ENCODE results near the gene SMIM29.
A peak's percentile ranks its signal among the peaks of the same experiment; 100 is the strongest.

Gene SMIM29

GRCh38 chr6:34248727-34249468, at the start of gene SMIM29:
Gene SMIM29 (minus strand): TSS chr6:34249006. CDS start chr6:34247791, 1,215 bp downstream.
- Mint-ChIP-seq H3K36me3 (peaks cover 14 to 27% of the 10 kb centered on the region in 2 donors), H3K4me1 (peaks cover 47 to 73% of the 10 kb centered on the region in 2 donors), H3K4me3 (peak within 1 kb of the TSS; percentile 90 to 97)

GRCh38 chr6:34295721-34296120, 46.9 kb upstream of the SMIM29 start:
- Mint-ChIP-seq H3K4me1 (peaks cover 28 to 73% of the 10 kb centered on the region in 2 donors), H3K9me3 (no peaks in the 10 kb centered on the region), H3K4me3 (peak overlapping the region; percentile 68 to 69), H3K27ac (peak overlapping the region; percentile 93), H3K36me3 (peaks cover 22 to 36% of the 10 kb centered on the region in 2 donors), H3K27me3 (no peaks in the 10 kb centered on the region)
- ATAC-seq (replicated peaks) (peak; percentile 94), DNase-seq (peak; percentile 42)

More at GRCh38 chr6:34248727-34249468, at the start of gene SMIM29:
- Mint-ChIP-seq H3K27me3 (no peaks in the 10 kb centered on the region), H3K27ac (peak within 1 kb of the TSS; percentile 96), H3K9me3 (no peaks in the 10 kb centered on the region)
- DNase-seq (peak; percentile 94), ATAC-seq (replicated peaks) (peak; percentile 80 to 86)

- Mint-ChIP-seq H3K27me3 (no peaks in the 10 kb centered on the region), H3K4me3 (no peak overlapping the region), H3K9me3 (no peaks in the 10 kb centered on the region), H3K27ac (peak overlapping the region; percentile 22), H3K36me3 (peaks cover 32 to 49% of the 10 kb centered on the region in 2 donors), H3K4me1 (peaks cover 27 to 68% of the 10 kb centered on the region in 2 donors)
- ATAC-seq (replicated peaks), result no peak
- no peak for DNase-seq
These were observed 44.1 kb upstream of the SMIM29 start for GRCh38 chr6:34292954-34293353.

DNA sequence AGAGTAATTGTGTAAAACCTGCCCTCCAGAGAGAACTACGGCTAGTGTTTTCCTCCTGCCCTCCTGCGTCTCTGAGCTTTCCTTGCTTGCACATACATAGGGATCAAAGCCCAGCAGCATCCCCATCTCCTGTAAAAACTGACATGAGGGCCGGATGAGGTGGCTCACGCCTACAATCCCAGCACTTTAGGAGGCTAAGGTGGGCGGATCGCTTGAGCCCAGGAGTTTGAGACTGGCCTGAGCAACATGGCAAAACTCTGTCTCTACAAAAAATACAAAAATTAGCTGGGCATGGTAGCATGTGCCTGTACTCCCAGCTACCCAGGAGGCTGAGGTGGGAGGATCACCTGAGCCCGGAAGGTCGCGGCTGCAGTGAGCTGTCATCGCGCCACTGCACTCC, 40.3 kb upstream of the SMIM29 start:
- Mint-ChIP-seq H3K36me3 (peaks cover 42 to 66% of the 10 kb centered on the region in 2 donors), H3K27ac (peak overlapping the region; percentile 67), H3K4me1 (peaks cover 23 to 54% of the 10 kb centered on the region in 2 donors), H3K4me3 (no peak overlapping the region), H3K27me3 (no peaks in the 10 kb centered on the region), H3K9me3 (no peaks in the 10 kb centered on the region)
- ATAC-seq (replicated peaks) (no peak), DNase-seq (no peak)

GRCh38 chr6:34288581-34288980, 39.8 kb upstream of the SMIM29 start:
- H3K4me1 Mint-ChIP-seq, result peaks cover 23 to 53% of the 10 kb centered on the region in 2 donors
- DNase-seq (no peak), ATAC-seq (replicated peaks) (peak in 1 of 2 donors; percentile 38)
- H3K27ac Mint-ChIP-seq, result peak overlapping the region; percentile 67
- no peaks in the 10 kb centered on the region for H3K9me3 Mint-ChIP-seq
- H3K27me3 Mint-ChIP-seq, result no peaks in the 10 kb centered on the region
- no peak overlapping the region for H3K4me3 Mint-ChIP-seq
- H3K36me3 Mint-ChIP-seq, result peaks cover 41 to 66% of the 10 kb centered on the region in 2 donors

GRCh38 chr6:34285448-34286164, 36.8 kb upstream of the SMIM29 start:
- no peak overlapping the region for H3K4me3 Mint-ChIP-seq
- peaks cover 21 to 58% of the 10 kb centered on the region in 2 donors for H3K4me1 Mint-ChIP-seq
- H3K9me3 Mint-ChIP-seq, result no peaks in the 10 kb centered on the region
- no peaks in the 10 kb centered on the region for H3K27me3 Mint-ChIP-seq
- ATAC-seq (replicated peaks) (no peak), DNase-seq (no peak)
- H3K27ac Mint-ChIP-seq, result no peak overlapping the region
- H3K36me3 Mint-ChIP-seq, result peaks cover 40 to 71% of the 10 kb centered on the region in 2 donors

DNA sequence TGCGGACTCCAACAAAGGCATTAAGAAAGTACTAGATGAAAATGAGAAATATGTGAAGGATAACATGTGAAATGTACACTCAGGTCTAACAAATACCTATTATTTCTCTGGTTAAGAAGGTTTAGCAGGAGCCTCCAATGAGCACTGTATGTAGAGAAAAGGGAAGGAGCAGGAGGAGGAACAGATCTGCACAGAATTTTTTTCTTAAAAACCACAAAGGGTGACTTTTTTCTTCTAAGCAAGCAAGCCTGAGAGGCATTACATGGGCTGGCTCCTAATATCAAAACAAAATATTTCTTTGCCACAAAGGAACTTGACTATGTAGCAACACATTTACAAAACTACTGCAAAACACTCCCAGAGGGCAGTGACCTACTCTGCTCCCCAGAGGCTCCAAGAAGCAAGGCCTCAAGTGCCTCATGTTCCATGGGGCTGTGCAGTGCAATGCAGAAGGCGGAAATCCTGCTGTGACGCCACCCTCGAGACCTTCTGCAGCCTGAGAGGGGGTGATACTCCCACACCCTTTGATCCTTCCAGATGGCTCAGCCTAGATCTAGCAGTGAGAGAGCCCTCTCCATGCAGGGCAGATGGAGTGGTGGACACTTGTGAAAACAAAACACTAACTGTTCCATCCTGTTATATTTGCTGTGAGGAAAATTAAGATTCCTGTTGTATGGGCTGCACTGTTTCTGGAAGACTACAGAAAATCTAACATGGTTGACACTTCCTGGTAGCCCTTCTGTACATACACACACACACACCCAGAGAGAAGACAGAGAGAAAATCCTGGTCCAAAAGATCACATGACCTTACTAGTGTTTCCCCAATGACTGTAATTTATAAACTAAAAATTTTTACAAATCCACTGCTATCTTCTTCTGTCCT, 36.0 kb upstream of the SMIM29 start:
- DNase-seq (no peak), ATAC-seq (replicated peaks) (peak; percentile 94 to 95)
- H3K4me1 Mint-ChIP-seq, result peaks cover 21 to 60% of the 10 kb centered on the region in 2 donors
- peak overlapping the region; percentile 84 for H3K27ac Mint-ChIP-seq
- no peaks in the 10 kb centered on the region for H3K9me3 Mint-ChIP-seq
- H3K4me3 Mint-ChIP-seq, result peak overlapping the region; percentile 3 to 51
- H3K27me3 Mint-ChIP-seq, result no peaks in the 10 kb centered on the region
- H3K36me3 Mint-ChIP-seq, result peaks cover 47 to 77% of the 10 kb centered on the region in 2 donors

- no peaks in the 10 kb centered on the region for H3K27me3 Mint-ChIP-seq
These were observed 33.0 kb upstream of the SMIM29 start for GRCh38 chr6:34281702-34282334.

GRCh38 chr6:34280216-34280615, 31.4 kb upstream of the SMIM29 start:
- ATAC-seq (replicated peaks), result no peak
- peaks cover 42 to 62% of the 10 kb centered on the region in 2 donors for H3K36me3 Mint-ChIP-seq
- no peak overlapping the region for H3K4me3 Mint-ChIP-seq
- H3K9me3 Mint-ChIP-seq, result no peaks in the 10 kb centered on the region
- H3K27me3 Mint-ChIP-seq, result no peaks in the 10 kb centered on the region
- H3K4me1 Mint-ChIP-seq, result peaks cover 22 to 54% of the 10 kb centered on the region in 2 donors
- no peak overlapping the region for H3K27ac Mint-ChIP-seq
- DNase-seq, result no peak

More at GRCh38 chr6:34281702-34282334, 33.0 kb upstream of the SMIM29 start:
- H3K4me1 Mint-ChIP-seq, result peaks cover 19 to 52% of the 10 kb centered on the region in 2 donors
- H3K27ac Mint-ChIP-seq, result no peak overlapping the region
- DNase-seq (no peak), ATAC-seq (replicated peaks) (no peak)
- no peak overlapping the region for H3K4me3 Mint-ChIP-seq
- peaks cover 46 to 72% of the 10 kb centered on the region in 2 donors for H3K36me3 Mint-ChIP-seq
- no peaks in the 10 kb centered on the region for H3K9me3 Mint-ChIP-seq

- DNase-seq, result no peak
- Mint-ChIP-seq H3K27me3 (no peaks in the 10 kb centered on the region), H3K4me1 (peaks cover 25 to 54% of the 10 kb centered on the region in 2 donors), H3K9me3 (no peaks in the 10 kb centered on the region), H3K27ac (peak overlapping the region; percentile 81), H3K36me3 (peaks cover 33 to 54% of the 10 kb centered on the region in 2 donors), H3K4me3 (no peak overlapping the region)
- no peak for ATAC-seq (replicated peaks)
These were observed 30.0 kb upstream of the SMIM29 start for GRCh38 chr6:34278833-34279232.

GRCh38 chr6:34277763-34278112, 28.9 kb upstream of the SMIM29 start:
- H3K36me3 Mint-ChIP-seq, result peaks cover 35 to 51% of the 10 kb centered on the region in 2 donors
- H3K27me3 Mint-ChIP-seq, result no peaks in the 10 kb centered on the region
- peak overlapping the region; percentile 7 for H3K27ac Mint-ChIP-seq
- H3K4me3 Mint-ChIP-seq, result no peak overlapping the region
- H3K9me3 Mint-ChIP-seq, result no peaks in the 10 kb centered on the region
- DNase-seq (no peak), ATAC-seq (replicated peaks) (no peak)
- H3K4me1 Mint-ChIP-seq, result peaks cover 31 to 63% of the 10 kb centered on the region in 2 donors

GRCh38 chr6:34276881-34277762, 28.3 kb upstream of the SMIM29 start:
- ATAC-seq (replicated peaks) (no peak), DNase-seq (no peak)
- Mint-ChIP-seq H3K4me3 (no peak overlapping the region), H3K4me1 (peaks cover 36 to 69% of the 10 kb centered on the region in 2 donors), H3K36me3 (peaks cover 35 to 48% of the 10 kb centered on the region in 2 donors), H3K27ac (peak overlapping the region; percentile 27), H3K27me3 (no peaks in the 10 kb centered on the region), H3K9me3 (no peaks in the 10 kb centered on the region)

DNA sequence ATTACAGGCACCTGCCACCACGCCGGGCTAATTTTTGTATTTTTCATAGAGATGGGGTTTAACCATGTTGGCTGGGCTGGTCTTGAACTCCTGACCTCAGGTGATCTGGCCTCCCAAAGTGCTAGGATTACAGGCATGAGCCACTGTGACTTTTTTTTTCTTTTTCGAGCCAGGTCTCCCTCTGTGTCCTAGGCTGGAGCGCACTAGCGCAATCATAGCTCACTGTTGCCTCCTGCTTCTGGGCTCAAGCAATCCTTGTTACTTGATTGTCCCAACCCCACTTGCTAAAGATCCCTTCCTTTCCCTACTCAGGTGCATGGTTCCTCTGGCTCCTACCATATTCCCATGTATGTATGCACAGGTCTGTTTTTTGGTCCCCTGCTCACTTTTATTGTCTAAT, 27.4 kb upstream of the SMIM29 start:
- Mint-ChIP-seq H3K27me3 (no peaks in the 10 kb centered on the region), H3K27ac (peak overlapping the region; percentile 27), H3K36me3 (peaks cover 29 to 38% of the 10 kb centered on the region in 2 donors), H3K4me1 (peaks cover 37 to 66% of the 10 kb centered on the region in 2 donors), H3K4me3 (no peak overlapping the region), H3K9me3 (no peaks in the 10 kb centered on the region)
- no peak for DNase-seq
- no peak for ATAC-seq (replicated peaks)

Data from stimulated activated naive B cell treated with anti-CD40 and anti-IgM and Interleukin-4, amounts not matched to agents 10 μg/mL and 1 μg/mL and 100 μg/mL, for 72 hours (primary cell).